HT-29 (cell line): ENCODE measurements around the gene PWWP2B. TPM values are rescaled to one million over a fixed set of nuclear protein-coding genes. Genes with fewer than 3 reads are reported as not detected.
"Not testable (repeated sequence)": the region's sequence is repeated elsewhere in the genome, so short reads cannot be mapped to it uniquely, and the experiment has no call there.

ENCODE experiments used
- DNase-seq: peaks from one replicate; pipeline ENCODE4 v3.0.0-alpha.2; 2015; ENCODE audit warnings: low spot score
- total RNA-seq: library from RNA; depleted of rRNA; stranded (reverse); fragments of >200 nt; shearing (Covaris generic); gene quantifications from 2 replicates; pipeline ENCODE4 v1.2.3, GENCODE V29; 2014

Gene PWWP2B
- total RNA-seq, 1 experiment from 2014 or later, result 73.4 TPM

DNA sequence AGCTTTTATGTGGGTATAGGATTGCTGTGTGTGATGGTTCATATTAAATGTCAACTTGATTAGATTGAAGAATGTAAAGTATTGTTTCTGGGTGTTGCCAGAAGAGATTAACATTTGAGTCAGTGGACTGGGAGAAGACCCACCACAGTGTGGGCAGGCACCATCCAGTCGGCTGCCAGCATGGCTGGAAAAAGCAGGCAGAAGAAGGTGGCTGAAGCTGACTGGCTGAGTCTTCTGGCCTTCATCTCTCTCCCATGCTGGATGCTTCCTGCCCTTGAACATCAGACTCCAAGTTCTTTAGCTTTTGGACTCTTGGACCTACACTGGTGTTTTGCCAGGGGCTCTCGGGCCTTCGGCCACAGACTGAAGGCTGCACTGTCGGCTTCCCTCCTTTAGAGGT, 16.0 kb upstream of the PWWP2B start:
- not testable (repeated sequence) for DNase-seq

DNA sequence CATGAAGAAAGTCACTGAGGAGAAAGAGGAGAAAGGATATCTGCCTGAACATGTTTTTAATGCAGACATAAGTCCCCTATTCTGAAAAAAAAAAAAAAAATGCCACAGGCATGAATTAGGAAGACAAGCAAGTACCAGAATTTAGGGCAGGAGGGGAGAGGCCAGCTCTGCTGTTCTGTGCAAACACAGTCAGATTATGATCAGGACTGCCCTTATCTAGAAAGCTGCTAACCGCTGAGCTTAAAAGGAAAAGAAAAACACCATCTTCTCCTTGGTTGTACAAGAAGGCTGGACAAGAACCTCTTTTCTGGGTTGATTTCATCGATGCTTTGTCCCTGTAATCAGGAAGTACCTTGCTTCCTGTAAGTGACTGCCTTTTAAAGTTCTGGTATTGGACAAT, 15.3 kb upstream of the PWWP2B start:
- DNase-seq, result no peak

DNA sequence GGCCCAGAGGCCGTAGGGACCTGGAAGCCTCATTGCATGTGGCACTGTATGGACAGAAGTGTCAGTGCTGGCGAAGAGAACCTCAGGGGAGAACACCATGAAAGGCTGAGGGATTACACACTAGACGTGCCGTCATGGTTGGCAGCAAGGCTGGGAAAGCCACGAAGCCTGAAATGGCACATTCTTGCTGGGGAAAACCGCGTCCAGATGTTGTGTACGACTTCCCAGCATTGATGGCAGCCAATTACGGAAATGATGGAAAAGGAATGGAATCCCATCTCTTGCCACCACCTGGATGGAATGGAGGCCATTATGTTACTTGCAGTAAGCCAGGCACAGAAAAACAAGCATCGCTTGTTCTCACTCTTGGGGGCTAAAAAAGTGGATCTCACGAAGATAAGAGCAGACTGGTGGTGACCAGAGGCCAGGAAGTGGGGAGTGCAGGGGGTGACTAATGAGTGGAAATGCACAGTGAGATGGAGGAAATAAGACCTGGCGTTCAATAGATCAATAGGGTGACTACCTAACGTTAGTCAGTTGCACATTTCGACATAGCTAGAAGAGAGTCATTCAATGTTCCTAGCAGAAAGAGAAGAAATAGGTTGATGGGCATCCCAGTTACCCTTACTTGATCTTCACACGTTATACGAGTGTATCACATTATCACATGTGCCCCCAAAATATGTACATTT, 14.6 kb upstream of the PWWP2B start:
- DNase-seq, result no peak

DNA sequence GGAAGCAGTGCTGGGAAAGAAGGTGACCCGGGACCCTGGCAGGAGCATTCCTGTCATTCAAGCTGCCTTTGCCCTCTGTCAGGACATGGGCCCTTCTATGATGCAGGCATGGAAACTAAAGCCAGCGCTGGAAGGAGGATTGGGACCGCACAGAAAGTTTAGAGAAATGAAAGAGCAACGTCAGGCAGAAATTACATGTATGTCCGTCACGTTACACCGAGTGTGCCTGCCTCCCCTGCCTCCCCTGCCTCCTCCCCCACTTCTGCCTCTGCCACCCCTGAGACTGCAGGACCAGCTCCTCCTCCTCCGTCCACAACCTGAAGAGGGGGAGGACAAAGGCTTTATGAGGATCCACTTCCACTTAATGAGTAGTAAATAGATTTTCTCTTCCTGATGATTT, 13.9 kb upstream of the PWWP2B start:
- no peak for DNase-seq

DNA sequence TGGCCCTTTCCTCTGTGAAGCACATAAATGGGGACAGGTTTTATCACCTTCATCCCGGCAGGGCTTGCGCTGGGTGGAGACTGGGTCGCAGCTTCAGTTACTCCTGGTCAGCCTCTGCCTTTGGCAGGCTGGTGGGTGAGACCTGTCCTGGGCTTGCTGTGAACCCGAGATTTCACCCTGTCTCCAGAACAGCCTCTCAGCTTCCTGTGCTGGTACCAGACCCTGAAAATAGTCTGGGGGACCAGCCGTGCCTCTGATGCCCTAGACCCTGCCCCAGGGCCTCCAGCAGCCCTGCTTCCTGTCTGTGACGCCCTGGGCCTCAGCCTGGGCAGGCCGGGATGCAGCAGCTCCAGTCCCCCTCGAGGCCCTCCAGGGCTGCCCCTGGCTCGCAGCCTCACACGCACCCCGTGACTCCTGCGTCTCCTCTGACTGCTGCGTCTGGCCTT, 13.2 kb upstream of the PWWP2B start:
- no peak for DNase-seq

DNA sequence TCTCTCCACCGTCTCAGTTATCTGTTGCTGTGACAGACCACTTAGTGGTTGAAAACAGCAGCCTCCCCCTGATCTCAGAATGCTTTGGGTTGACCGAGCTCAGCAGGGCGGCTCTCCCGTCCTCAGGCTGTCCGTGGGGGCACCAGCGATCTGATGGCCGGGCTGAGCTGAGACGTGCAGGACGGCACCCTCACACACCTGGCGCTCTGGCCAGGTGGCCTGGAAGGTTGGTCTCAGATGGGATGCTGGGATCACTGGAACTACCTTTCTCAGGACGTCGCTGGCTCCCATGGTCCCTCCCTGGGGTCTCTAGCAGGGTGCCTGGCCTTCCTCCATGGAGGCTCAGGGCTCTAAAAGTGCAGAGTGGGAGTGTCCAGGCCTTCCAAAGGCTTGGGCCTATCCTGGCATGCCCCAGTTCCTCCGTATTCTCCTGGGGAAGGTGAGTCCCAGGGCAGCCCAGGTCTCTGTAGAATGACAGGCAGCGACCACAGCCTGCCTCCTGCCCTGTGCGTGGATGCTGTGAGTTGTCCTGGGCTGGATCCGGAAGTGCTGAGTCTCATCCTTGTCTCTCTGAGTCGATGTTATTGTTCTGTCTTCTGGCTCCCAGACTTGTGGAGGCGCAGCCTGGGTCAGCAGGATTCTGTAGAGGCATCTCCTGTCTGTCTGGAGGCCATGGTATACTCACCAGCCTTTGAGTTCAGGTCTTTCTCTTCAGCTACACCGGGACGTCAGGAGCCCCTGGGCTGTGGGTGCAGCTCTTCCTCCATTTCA, 12.2 kb upstream of the PWWP2B start:
- no peak for DNase-seq

DNA sequence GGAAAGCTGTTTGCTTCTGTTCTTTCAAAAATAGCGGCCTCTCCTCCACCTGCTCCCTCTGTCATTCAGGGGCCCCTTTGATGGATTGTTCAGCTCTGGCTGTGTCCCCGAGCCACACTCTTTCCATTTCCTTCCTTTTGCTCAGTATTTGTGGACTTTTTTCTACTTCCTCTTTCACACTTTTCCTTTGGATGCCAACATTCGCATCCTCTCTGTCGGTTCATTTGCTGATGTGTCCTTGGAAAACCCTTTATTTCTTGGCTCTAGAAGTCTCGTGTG, 11.7 kb upstream of the PWWP2B start:
- DNase-seq, result no peak

DNA sequence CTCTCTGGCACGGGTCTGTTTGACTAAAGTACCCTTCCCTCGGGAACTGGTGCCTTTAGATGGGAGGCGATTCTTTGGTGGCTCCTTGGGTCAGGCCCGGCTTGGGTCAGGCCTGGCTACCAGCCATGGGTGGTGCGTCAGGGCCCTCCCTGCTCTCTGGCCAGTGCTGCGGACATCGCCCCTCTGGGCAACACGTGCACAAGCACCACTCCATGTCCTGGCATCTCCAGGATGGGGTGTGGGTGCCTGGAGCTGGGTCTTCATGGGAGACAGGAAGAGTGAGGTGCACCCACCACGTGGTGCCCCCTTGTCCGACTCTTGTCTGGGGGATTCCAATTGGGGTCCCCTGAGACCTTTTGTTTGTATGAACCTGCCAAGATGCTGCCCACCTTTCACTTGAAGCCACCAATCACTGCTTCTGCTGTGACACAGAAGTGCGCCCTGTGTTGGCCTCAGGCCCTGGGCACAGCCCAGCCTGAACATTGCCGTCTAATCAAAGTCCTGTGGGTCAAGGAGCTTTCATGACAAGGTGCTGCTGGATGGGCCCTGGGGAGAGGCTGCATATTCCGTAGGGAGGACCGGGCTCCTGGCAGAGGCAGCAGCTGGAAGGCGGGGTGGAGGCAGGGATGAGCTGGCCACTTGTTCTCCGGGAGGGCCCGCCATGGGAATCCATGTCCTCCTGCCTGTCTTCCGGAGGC, 11.1 kb upstream of the PWWP2B start:
- no peak for DNase-seq

DNA sequence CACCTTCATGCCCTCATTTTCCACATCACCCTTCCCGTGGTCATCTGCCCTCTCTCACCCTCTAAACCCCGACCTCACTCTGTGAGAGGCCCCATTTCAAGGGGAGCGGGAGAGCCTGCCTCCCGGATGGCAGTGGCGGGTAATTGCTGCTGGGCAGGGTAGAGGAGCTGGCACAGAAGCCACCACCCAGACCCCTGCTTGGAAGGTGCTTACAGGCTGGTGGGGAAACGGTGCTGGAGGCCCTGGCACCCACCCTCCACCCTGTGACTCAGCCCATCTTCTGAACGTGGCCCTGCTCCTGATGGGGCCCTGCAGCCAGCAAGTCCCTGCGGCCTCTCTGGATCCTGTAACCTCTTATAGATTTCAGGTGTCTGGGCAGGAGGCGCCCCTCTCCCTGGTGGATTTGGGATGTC, 10.6 kb upstream of the PWWP2B start:
- DNase-seq, result no peak

DNA sequence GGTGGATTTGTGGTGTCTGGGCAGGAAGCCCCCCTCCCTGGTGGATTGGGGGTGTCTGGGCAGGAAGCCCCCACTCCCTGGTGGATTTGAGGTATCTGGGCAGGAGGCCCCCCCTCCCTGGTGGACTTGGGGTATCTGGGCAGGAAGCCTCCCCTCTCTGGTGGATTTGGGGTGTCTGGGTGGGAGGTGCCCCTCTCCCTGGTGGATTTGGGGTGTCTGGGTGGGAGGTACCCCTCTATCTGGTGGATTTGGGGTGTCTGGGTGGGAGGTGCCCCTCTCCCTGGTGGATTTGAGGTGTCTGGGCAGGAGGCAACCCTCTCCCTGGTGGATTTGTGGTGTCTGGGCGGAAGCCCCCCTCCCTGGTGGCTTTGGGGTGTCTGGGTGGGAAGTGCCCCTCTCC, 10.1 kb upstream of the PWWP2B start:
- not testable (repeated sequence) for DNase-seq

DNA sequence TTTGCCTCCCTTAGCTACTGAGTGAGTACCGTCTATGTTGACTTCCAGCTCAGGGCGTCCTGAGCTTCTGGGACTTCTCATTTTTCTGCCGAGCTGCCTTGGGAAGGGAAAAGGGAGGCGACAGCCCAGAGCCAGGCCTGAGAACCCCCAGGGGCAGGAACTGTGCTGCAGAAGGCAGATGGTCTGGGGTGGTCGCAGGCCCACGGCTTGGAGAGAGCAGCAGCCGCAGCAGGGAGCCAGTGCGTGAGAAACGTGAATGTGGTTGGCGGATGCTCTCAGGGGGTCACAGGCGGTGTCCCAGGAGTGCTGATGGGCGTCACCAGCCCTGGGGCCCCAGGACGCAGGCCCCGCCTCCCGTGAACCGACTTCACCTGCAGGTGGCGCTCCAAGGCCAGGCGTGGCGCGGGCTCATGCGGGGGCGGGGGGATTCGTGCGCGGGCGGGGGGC, 9.2 kb upstream of the PWWP2B start:
- peak; percentile 34 for DNase-seq

DNA sequence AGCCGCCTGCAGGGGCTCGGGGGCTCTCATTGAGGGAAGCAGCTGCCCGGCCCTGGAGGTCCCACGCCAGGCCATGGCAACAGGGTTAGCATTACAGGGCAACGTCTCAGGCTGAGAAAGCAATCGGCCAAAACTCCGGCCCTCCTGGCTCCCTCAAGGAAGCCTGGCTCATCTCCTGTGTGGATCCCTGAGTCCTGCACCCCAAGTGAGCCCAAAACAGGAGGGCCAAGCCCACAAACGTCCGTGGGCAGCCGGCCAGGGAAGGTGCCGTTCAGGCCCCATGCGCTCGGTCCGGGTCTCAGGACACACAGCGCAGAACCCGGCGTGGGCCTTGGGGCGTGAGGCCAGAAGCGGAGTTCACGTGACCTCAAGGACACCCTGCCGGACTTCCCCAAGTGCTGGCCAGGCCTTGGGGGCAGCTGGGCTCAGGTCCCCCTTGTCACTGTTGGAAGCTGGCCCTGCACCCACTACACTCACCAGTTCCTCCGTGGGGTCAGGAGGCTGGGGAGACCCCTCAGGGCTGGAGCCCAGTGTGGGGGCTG, 8.0 kb upstream of the PWWP2B start:
- DNase-seq, result no peak

DNA sequence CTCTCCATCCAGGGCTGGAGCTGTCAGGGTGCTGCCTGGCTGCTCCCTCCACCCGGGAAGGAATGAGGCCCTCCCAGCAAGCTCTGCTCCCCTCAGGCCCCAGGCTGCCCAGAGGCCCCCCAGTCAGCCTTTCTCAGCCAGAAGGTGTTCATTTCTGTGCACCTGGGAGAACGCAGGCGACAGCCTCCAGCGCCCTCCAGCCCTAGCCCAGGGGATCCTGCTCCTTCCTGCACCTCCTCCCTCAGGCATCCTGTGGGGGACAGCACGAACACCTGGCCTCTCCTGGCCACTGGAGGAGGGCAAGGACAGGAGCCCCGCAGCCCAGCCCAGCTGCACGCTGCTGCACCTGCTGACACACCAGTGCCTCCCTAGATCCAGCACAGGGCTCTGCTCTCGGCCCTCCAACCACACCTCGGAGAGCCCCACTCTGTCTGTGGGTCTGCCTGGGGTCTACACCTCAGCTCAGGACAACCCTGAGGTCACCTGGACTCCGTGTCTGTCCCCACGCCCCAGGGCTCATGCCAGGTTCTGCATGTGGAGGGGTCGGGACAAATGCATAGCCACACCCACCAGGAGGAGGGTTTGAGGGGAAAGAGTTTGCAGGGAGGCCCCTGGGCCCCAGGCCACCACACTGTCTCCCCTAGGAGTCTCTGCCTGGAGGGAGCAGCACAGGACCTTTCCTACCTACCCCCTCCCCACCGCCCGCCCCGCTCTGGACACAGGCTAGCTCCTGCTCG, 7.4 kb upstream of the PWWP2B start:
- peak; percentile 33 for DNase-seq

DNA sequence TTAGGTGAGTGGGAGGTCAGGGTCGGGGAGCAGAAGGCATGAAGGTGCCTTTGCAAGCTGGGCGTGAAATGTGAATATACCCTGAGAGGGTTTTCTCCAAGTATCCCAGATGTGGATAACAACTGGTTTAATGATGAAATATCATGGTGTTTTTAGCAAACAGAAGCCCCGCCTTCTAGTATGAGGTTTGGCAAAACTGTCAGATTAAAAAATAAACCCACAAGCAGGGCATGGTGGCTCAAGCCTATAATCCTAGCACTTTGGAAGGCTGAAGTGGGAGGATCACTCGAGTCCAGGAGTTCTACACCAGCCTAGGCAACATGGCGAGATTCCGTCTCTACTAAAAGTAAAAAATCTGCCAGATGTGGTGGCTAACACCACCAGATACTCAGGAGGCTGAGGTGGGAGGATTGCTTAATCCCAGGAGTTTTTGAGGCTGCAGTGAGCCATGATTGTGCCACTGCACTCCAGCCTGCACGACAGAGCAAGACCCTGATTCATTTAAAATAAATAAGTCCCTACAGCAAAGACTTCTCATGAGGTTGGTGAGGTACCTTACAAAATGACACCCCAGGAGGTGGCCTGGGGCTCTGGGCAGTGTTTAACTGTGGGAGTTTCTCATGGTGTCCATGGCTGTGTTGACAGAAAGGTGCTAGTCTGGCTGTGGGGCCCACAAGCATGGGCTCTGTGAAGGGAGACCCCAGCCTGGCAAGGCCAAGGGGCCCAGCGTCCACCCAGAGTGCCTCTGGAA, 6.7 kb upstream of the PWWP2B start:
- DNase-seq, result no peak

DNA sequence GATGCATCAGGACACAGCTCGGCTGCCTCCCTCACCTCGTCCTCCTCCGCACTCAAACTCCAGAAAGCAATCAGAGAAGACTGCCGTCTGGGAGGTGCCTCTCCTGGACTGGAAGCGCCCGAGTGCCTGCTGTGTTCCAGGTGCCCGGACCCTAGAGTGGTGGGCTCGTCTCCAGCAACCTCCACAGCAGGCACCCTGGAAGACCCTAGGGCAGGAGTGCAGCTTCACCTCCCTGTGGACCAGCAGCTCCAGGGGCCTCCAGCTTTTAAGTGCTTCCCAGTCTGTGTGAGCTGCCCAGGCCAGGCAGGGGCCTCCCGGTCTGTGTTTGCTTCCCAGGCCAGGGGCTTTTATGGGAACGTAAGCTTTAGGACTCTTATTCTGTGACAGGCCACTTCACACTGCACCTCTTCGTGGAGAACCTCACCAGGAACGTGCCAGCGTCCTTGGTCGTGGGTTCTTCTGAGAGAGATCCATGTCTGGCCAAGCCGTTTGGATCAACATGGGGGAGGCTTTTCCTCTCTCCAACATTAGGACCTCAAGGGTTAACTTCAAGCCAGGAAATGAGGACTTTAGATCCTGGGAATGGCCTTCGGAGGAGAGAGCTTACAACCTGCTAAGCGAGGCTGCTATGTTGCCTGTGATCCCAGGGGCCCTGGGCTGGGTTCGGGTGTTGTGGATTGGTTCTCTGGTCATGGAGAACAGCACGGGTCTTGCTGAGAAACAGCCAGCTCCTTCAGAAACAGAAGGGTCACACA, 5.9 kb upstream of the PWWP2B start:
- DNase-seq, result no peak

DNA sequence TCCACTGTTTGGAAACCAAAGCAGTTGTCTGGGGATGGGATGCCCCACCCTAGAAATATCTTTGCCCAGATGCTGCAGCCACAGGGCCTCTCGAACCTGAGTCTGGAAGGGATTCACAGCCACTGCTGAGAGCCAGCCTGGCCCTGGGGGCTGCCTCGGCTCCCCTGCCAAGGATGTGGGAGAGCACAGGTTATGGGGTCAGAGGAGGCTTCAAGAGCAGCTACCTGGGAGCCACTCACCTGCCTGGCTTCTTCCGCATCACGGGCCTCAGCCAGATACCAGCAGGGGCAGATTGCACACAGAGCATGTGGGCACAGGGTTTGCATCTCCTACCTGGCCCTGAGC, 5.4 kb upstream of the PWWP2B start:
- DNase-seq, result no peak

DNA sequence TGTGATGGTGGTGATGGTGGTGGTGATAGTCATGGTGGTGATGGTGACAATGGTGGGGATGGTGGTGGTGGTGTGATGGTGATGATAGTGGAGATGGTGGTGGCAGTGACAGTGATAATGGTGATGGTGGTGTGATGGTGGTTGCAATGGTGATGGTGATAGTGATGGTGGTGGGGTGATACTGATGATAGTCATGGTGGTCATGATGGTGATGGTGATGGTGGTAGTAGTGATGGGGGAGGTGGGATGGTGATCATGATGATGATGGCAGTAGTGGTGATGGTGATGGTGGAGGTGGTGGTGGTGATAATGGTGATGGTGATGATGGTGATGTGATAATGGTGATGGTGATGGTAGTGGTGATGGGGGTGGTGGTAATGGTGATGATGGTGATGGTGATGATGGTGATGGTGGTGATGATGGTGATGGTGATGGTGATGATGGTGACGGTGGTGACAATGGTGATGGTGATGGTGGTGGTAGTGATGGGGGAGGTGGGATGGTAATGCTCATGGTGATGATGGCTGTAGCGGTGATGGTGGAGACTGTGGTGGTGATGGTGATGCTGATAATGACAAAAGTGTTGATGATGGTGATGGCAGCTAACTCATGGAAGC, 4.7 kb upstream of the PWWP2B start:
- DNase-seq, result no peak

DNA sequence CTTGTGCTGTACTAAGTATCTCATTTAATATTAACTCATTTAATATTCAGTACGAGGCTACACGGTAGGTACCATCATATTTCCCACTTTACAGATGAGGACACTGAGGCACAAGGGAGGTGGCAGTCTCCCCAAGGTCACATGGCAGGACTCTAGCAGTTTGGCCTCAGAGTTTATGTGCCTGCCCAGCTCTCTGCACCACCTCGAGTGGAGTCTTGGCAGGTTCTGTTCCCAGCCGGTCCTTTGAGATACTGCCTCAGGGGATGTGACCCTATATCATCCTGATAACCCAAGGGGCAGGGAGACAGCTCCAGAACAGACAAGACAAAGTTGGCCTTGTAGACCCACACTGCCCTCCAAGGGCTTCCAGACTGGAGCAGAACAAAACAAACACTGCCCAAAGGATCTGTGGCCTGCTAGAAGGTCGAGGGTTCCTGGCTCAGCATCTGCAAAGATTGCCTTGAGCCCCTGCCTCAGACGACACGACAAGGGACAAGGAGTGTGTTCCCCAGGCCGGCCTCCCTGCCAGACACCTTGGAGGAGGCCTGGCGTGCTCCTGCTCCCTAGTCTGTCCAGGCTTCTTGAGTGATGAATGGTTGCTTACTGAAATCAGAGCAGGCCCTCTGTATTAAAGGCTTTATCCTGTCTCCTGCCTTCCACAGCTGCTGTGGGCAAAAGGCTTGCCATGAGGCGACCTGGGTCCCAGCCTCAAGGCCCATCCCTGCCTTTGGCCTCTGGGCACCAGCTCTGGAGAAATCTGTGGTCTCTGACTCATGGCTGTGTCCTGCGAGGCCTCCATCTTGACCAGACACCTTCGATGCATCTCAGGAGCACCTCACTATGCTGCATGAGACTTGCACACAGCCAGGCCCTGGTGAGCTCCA, 3.9 kb upstream of the PWWP2B start:
- DNase-seq, result no peak

DNA sequence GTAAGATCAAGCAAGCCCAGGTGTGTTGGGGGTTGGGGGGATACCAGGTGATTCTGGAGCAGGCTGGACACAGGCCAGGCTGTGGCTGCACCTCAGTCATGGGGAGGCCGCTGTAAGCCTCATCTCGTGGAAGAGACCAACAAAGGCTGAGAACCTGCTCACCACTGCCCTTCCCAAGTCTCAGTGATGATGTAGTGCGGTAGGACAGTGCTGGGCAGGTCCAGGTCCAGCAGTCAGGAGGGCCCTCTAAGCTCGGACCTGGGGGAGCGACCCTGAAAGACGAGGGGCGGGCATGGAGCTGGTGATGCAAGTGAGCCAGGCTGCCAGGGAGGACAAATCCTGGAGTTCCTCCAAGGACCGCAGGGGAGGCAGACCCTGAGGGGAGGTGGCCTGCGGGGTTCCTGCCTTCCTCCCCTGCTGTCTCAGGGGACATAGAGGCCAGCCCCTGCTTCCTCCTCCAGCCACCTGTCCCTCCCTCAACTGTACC, 3.3 kb upstream of the PWWP2B start:
- no peak for DNase-seq
